Right renal pelvis (tissue), 4 donors: Measurements from ENCODE around the gene KIAA1549. TPM values are rescaled to one million over a fixed set of nuclear protein-coding genes. Genes with fewer than 3 reads are reported as not detected.
"Not testable (repeated sequence)": the region's sequence is repeated elsewhere in the genome, so short reads cannot be mapped to it uniquely, and the experiment has no call there.

Experiments
- DNase-seq, 4 donors: peaks; one replicate each; pipeline ENCODE4 v3.0.0-alpha.2; 2013; ENCODE audit warnings: low read depth in 4 of 4, low spot score in 3 of 4, missing footprints in 1 of 4
- polyA plus RNA-seq, 4 donors: library from polyadenylated mRNA; unstranded; fragments of 120-200 nt; gene quantifications; one replicate each; pipeline ENCODE4 v1.2.1, GENCODE V29; 2013; ENCODE audit not compliant: insufficient read length in 4 of 4

KIAA1549 gene
- polyA plus RNA-seq, result 10 to 100 TPM; 12.2 to 14.0 (median 13.5) TPM

- DNase-seq, result peak in 2 of 4 donors; percentile 49 to 52
These were observed at the start of gene KIAA1549 for GRCh38 chr7:138981332-138982203. Gene KIAA1549, minus strand, starts transcription at chr7:138981389. Its CDS starts 120 bp downstream, at chr7:138981269.

- no peak for DNase-seq
These were observed 48.2 kb upstream of the KIAA1549 start for GRCh38 chr7:139029353-139029752.

GRCh38 chr7:139026551-139026950 lies 45.4 kb upstream of the KIAA1549 start:
- DNase-seq, result no peak

GRCh38 chr7:139025861-139026260 lies 44.7 kb upstream of the KIAA1549 start:
- not testable (repeated sequence) for DNase-seq

- no peak for DNase-seq
These were observed 41.9 kb upstream of the KIAA1549 start for GRCh38 chr7:139023076-139023475.

- no peak for DNase-seq
These were observed 41.1 kb upstream of the KIAA1549 start for GRCh38 chr7:139022286-139022685.

- no peak for DNase-seq
These were observed 37.7 kb upstream of the KIAA1549 start for GRCh38 chr7:139018910-139019309.

- DNase-seq, result peak in 2 of 4 donors; percentile 25 to 31
These were observed 35.8 kb upstream of the KIAA1549 start for GRCh38 chr7:139016931-139017511.

GRCh38 chr7:139011373-139011772 lies 30.2 kb upstream of the KIAA1549 start:
- DNase-seq, result no peak

GRCh38 chr7:139004321-139005090 lies 23.3 kb upstream of the KIAA1549 start:
- no peak for DNase-seq

- no peak for DNase-seq
These were observed 18.2 kb upstream of the KIAA1549 start for GRCh38 chr7:138999414-138999813.

GRCh38 chr7:138992052-138992531 lies 10.9 kb upstream of the KIAA1549 start:
- DNase-seq, result no peak

GRCh38 chr7:138987686-138988085 lies 6.5 kb upstream of the KIAA1549 start:
- no peak for DNase-seq

GRCh38 chr7:138982204-138982623 lies 1.0 kb upstream of the KIAA1549 start:
- DNase-seq, result peak in 1 of 4 donors; percentile 23

GRCh38 chr7:138980563-138981291 lies 462 bp downstream of the KIAA1549 start:
- DNase-seq, result no peak

- no peak for DNase-seq
These were observed 1.1 kb downstream of the KIAA1549 start for GRCh38 chr7:138979988-138980562.

- no peak for DNase-seq
These were observed 1.8 kb downstream of the KIAA1549 start for GRCh38 chr7:138979226-138979979.

GRCh38 chr7:138978541-138979184 lies 2.5 kb downstream of the KIAA1549 start:
- no peak for DNase-seq

GRCh38 chr7:138976161-138976560 lies 5.0 kb downstream of the KIAA1549 start:
- not testable (repeated sequence) for DNase-seq
